IMR-90 (cell line): Measurements from ENCODE around the gene NFX1.

ENCODE experiments used
- CEBPB ChIP-seq: IDR thresholded peaks from 2 replicates; pipeline ENCODE4 v1.6.1; 2012; ENCODE audit warnings: low read depth, low read length, improper control_type of control experiment
- POLR2A ChIP-seq: IDR thresholded peaks from 2 replicates; pipeline ENCODE4 v1.6.1; 2012; ENCODE audit warnings: mild to moderate bottlenecking, low read depth, low read length
- SMC3 ChIP-seq: fragments of 150-350 bp; IDR thresholded peaks from 2 replicates; pipeline ENCODE4 v1.6.1; 2016; ENCODE audit warnings: low read depth, mild to moderate bottlenecking, antibody characterized with exemption, low read length, moderate library complexity
- TF ChIP-seq, protein P1 (sequence below): conservative IDR thresholded peaks from 2 replicates; pipeline ENCODE4 v1.5.1; 2012; ENCODE audit warnings: mild to moderate bottlenecking, low read depth, low read length, improper control_type of control experiment

DNA sequence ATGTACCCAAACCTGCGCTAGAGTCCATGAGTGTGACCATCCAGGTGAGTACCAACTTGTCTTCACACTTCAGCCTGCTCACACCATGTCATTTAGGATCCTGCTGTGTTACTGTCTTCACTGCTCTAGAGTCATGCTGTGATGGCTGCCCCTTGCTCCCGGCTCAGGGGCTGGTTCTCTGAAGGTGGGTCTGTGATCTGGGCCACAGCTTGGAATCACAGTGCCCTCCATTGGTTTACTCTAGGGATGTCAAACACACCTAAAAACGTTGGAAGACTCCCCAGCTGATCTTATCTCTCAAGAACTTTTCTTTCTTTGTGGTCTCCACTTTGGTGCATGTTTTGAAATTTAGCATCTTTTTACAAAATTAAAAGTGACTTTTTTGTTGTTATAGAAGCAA is 53.8 kb downstream of the NFX1 start:
- TF ChIP-seq, protein P1, sequence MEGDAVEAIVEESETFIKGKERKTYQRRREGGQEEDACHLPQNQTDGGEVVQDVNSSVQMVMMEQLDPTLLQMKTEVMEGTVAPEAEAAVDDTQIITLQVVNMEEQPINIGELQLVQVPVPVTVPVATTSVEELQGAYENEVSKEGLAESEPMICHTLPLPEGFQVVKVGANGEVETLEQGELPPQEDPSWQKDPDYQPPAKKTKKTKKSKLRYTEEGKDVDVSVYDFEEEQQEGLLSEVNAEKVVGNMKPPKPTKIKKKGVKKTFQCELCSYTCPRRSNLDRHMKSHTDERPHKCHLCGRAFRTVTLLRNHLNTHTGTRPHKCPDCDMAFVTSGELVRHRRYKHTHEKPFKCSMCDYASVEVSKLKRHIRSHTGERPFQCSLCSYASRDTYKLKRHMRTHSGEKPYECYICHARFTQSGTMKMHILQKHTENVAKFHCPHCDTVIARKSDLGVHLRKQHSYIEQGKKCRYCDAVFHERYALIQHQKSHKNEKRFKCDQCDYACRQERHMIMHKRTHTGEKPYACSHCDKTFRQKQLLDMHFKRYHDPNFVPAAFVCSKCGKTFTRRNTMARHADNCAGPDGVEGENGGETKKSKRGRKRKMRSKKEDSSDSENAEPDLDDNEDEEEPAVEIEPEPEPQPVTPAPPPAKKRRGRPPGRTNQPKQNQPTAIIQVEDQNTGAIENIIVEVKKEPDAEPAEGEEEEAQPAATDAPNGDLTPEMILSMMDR, result no peak
- TF ChIP-seq POLR2A (no peak), CEBPB (no peak), SMC3 (no peak)
